GM12874 (cell line): Measurements from ENCODE around the gene CADM2.

ENCODE experiments used
- CTCF ChIP-seq: IDR thresholded peaks from 2 replicates; pipeline ENCODE4 v1.5.1; 2011; ENCODE audit warnings: low read depth, mild to moderate bottlenecking, control low read depth, low read length, moderate library complexity; ENCODE audit not compliant: insufficient read depth

The CADM2 gene

GRCh38 chr3:85783291-85783690 lies 824.5 kb downstream of the CADM2 start:
- TF ChIP-seq CTCF: no peak

- TF ChIP-seq CTCF: no peak
Measured at GRCh38 chr3:85785766-85786165, 827.0 kb downstream of the CADM2 start.

- TF ChIP-seq CTCF: no peak
Measured at GRCh38 chr3:85790445-85791030, 831.7 kb downstream of the CADM2 start.

- no peak for TF ChIP-seq CTCF
Measured at GRCh38 chr3:85796140-85796539, 837.4 kb downstream of the CADM2 start.

GRCh38 chr3:85800676-85801075 lies 841.9 kb downstream of the CADM2 start:
- TF ChIP-seq CTCF: no peak

GRCh38 chr3:85801955-85802354 lies 843.2 kb downstream of the CADM2 start:
- peak; percentile 9; the same call in 1 of the 2 replicates for TF ChIP-seq CTCF

- no peak for TF ChIP-seq CTCF
Measured at GRCh38 chr3:85808755-85809154, 850.0 kb downstream of the CADM2 start.
